Retinal pigment epithelial cell (primary cell): Measurements from ENCODE around the gene PDE6B.
A peak's percentile ranks its signal among the peaks of the same experiment; 100 is the strongest.

Experiments
- DNase-seq: peaks from one replicate; pipeline ENCODE4 v3.0.0-alpha.2; 2010; ENCODE audit warnings: low read depth
- H3K4me3 ChIP-seq: 2 replicates; pipeline ENCODE4 v1.5.1; 2011; ENCODE audit warnings: mild to moderate bottlenecking, low read length, control low read depth, moderate library complexity
- TF ChIP-seq, protein P1 (sequence below): conservative IDR thresholded peaks from 2 replicates; pipeline ENCODE4 v1.5.1; 2011; ENCODE audit warnings: low read depth, low read length, control low read depth, inconsistent platforms

The PDE6B gene

DNA sequence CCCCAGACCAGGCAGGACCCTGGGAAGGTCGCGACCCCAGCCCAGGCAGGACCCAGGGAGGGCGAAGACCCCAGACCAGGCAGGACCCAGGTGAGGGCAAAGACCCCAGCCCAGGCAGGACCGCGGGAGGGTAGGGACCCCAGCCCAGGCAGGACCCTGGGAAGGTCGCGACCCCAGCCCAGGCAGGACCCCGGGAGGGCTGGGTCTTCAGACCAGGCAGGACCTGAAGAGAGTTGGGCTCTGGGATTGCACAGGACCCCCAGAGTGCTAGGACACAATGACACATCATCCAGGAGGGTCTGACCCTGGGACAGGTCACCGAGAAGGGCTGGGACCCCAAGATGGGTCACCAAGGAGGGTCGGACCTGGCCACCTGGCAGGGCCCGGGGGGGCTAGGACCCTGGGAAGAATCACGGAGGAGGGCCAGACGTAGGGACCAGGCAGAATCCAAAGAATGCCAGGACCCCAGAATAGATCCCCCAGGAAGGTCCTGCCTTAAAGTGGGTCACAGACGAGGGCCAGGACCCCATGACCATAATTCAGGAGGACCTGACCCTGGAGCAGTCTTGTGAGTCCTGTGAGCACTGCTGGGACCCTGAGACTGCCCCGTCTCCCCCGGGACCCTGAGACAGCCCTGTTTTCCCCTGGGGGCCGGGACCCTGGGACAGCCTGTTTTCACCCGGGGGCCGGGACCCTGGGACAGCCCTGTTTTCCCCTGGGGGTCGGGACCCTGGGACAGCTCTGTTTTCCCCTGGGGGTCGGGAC, 81.6 kb downstream of the PDE6B start:
- H3K4me3 ChIP-seq: peak overlapping the region; percentile 82
- TF ChIP-seq, protein P1, sequence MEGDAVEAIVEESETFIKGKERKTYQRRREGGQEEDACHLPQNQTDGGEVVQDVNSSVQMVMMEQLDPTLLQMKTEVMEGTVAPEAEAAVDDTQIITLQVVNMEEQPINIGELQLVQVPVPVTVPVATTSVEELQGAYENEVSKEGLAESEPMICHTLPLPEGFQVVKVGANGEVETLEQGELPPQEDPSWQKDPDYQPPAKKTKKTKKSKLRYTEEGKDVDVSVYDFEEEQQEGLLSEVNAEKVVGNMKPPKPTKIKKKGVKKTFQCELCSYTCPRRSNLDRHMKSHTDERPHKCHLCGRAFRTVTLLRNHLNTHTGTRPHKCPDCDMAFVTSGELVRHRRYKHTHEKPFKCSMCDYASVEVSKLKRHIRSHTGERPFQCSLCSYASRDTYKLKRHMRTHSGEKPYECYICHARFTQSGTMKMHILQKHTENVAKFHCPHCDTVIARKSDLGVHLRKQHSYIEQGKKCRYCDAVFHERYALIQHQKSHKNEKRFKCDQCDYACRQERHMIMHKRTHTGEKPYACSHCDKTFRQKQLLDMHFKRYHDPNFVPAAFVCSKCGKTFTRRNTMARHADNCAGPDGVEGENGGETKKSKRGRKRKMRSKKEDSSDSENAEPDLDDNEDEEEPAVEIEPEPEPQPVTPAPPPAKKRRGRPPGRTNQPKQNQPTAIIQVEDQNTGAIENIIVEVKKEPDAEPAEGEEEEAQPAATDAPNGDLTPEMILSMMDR: no peak
- no peak for DNase-seq

GRCh38 chr4:707929-708630, 82.7 kb downstream of the PDE6B start:
- peak overlapping the region; percentile 15 for H3K4me3 ChIP-seq
- no peak for DNase-seq
- TF ChIP-seq, protein P1: no peak

DNA sequence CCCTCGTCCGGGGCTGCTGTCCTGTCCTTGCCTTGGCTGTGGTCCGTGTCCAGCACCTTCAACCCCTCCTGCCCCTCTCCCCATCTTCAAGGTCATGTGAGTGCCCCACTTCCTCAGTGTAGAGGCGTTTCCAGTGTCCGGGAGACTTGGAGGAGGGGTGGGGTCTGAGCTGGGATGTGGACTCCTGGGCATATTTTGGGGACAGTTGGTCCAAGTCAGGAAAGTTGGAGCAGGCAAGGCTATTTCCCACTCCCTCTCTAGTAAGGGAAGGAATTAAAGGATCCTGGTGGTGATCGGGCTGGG, 83.2 kb downstream of the PDE6B start:
- H3K4me3 ChIP-seq: peak overlapping the region; percentile 15
- DNase-seq: no peak
- TF ChIP-seq, protein P1: no peak

- no peak overlapping the region for H3K4me3 ChIP-seq
- TF ChIP-seq, protein P1: no peak
- DNase-seq: no peak
Measured at GRCh38 chr4:709348-709747, 84.0 kb downstream of the PDE6B start.

DNA sequence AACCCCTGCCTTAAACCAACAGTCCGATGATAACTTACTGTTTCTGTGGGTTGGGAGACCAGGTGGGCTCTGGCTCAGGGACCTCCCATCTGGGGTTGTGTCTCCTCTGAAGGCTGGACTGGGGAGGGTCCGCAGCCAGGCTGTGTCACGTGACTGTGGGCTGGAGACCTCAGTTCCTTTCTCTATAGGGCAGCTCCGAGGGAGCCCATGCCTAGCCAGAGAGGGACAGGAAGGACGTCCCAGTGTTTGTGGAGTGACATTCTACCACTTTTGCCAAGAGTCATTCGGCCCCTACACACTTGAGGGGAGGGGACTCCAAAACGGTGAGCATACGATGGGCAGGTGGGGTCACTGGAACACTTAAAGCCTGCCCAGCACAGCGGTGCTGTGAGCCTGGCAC, 84.7 kb downstream of the PDE6B start:
- TF ChIP-seq, protein P1: no peak
- H3K4me3 ChIP-seq: no peak overlapping the region
- DNase-seq: no peak

DNA sequence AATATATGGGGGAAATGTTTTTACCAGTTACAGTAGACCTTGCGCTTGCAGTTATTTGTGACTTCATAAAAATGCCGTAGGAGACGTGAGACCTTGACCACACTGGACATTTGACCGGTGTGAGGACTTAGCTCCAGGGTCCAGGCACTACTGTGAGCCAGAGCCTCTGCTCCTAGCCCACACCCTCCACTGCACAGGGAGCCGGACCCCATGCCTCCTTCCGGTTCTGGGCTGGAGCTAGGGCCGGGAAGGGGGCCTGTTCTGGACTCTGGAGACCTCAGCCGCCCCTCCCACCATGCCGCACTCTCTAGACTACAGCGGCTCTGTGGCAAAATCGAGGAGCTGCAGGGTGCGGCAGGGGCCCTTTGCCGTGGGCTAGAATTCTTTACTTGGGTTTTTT, 85.5 kb downstream of the PDE6B start:
- no peak for DNase-seq
- H3K4me3 ChIP-seq: no peak overlapping the region
- TF ChIP-seq, protein P1: no peak

- H3K4me3 ChIP-seq: no peak overlapping the region
- TF ChIP-seq, protein P1: no peak
- no peak for DNase-seq
Measured at GRCh38 chr4:712093-712492, 86.7 kb downstream of the PDE6B start.
